GM19239 (cell line): ENCODE results near the gene AGAP1.
"Not testable (repeated sequence)": the region's sequence is repeated elsewhere in the genome, so short reads cannot be mapped to it uniquely, and the experiment has no call there.

Experiments used
- DNase-seq: peaks from one replicate; pipeline ENCODE4 v3.0.0; 2011; ENCODE audit warnings: low spot score; ENCODE audit not compliant: insufficient read length
- FAIRE-seq: peaks from 2 replicates; lab custom pipeline; 2011; peaks lifted over from hg19 to GRCh38; lab: Jason Lieb, UNC

Gene AGAP1

GRCh38 chr2:236046715-236047114 is 552.9 kb downstream of the AGAP1 start:
- FAIRE-seq (no peak), DNase-seq (no peak)

DNA sequence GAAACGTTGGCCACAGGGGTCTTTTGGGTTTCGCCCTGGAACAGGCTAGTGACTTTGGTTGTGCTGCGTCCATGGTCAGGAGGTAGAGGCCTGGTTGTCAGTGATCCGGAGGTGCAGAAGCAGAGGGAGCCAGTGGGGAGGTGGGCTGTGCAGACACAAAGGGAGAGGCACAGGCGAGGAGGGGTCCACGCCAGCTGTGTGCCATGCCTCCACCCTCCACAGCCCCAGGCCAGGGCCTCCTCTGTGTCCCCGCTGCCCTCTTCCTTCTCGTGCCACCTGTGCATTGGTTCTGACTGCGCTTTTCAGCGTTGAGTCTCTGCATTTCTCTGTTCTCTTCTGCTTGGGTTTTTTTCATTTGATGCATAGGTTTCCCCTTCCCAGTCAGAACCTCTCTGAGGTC is 553.3 kb downstream of the AGAP1 start:
- FAIRE-seq (no peak), DNase-seq (no peak)

- no peak for FAIRE-seq
- DNase-seq, result no peak
These were observed 554.2 kb downstream of the AGAP1 start for GRCh38 chr2:236047886-236048540.

- no peak for DNase-seq
These were observed 556.1 kb downstream of the AGAP1 start for GRCh38 chr2:236049981-236050380.

GRCh38 chr2:236051351-236051750 is 557.5 kb downstream of the AGAP1 start:
- no peak for DNase-seq
- FAIRE-seq, result no peak

More at GRCh38 chr2:236049981-236050380, 556.1 kb downstream of the AGAP1 start:
- FAIRE-seq, result no peak

DNA sequence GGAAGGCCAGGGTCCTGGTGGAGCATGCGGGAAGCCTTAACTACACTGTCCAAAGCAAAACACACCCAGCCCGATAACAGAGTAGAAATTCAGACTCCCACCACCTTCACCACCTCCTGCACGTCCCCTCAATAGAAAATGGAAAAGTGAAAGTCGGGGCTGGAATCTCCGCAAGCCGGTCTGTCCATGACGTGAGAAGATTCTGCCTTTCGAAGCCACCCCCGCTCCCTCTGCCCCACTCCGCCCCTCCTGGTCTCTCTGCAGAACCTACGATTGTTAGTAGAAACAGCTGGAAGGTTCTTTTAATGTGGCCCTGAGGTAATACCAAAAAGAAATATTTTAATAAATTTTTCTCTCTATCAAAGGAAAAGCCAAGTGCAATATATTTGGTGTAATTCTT is 558.0 kb downstream of the AGAP1 start:
- no peak for DNase-seq
- no peak for FAIRE-seq

GRCh38 chr2:236052206-236052605 is 558.4 kb downstream of the AGAP1 start:
- no peak for FAIRE-seq
- DNase-seq, result no peak

DNA sequence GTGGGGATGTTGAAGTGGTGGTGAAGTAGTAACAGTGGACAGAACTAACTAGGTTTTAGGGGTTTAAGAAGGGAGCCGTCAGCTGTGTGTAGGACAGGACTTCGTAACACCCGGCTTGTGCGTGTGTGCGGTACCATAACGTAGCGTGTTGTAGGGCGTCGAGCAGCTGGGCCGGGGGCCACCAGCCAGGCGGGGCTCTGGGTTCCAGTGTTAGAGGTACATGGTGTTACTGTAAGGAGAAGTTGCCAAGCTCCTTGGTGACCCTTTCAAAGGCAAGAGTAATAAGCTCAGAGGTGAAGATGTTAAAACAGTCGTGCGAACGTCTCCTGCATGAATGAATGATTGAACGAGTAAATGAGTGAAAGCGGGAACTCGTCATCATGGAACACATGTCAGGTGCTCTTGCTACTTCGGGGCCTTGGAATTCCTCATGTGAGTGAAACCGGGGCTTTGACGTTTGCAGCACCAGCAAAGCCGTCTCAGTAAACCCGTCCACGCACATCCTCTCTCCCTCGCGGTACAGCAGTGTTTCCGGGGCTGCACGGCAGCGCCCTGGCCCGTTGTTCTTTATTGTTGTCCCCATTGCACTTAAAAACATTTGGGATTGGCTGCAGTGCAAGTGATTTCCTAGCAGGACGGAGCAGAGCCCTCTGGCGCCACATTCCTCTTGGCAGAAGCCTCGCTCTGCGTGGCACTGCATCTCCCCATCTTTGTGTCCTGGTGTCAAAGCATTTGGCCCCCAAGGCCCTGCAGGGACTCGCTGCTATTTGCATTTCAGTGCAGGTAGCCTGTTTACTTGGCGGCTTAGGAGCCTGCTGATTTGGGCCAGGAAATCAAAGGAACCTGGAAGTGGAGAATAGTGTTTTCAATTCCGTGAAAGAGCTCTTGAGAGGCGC is 559.3 kb downstream of the AGAP1 start:
- no peak for DNase-seq
- FAIRE-seq, result no peak

DNA sequence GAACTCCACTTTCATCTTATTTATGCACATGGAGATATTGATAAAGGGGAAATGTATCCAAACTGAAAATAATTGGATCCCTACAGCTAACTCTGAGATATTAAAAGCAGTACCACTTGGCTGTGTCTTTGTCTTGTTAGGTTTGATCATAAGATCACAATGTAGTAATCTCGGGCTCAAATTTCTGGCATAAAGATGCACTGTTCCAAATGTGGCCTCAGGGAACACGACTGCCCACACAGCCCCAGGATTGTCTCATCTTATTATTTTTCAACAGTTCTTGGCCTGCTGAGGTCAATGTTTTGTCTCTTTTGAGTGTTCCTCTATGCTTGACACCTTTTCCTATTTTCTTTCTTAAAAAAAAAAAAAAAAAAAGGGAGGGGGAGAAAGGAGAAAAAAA is 560.3 kb downstream of the AGAP1 start:
- FAIRE-seq (no peak), DNase-seq (no peak)

DNA sequence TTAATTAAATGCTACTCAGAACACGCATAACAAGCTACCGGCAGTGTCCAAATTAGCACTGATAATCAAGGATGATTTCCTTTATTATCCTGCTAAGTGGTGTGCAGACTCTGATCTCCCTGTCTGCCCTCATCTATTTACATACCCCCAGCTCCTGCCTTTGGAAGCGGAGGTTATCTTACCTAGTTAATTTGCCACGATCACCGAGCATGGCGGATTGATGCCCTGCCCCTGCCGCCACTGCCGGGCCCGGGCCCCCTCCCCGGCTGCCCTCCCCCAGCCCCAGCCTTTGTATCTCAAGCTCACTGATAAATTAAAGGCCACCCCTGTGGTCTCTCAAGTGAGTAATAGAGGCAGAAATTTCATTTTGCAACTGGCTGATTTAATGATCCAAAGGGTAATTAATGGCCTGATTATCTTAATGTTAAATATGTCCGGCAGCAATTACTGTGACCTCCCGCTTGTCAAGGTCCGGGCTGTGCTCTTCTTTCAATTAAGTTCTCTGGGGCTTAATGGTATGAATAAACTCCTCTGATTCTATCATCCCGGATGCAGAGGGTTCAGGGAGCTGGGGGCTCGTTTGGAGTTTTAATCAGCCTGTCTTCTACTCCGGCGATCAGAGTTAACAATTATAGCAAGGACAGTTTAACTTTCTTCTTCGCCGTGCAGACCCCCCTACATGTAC is 560.9 kb downstream of the AGAP1 start:
- no peak for FAIRE-seq
- DNase-seq, result no peak

GRCh38 chr2:236055471-236055870 is 561.6 kb downstream of the AGAP1 start:
- FAIRE-seq (no peak), DNase-seq (no peak)

DNA sequence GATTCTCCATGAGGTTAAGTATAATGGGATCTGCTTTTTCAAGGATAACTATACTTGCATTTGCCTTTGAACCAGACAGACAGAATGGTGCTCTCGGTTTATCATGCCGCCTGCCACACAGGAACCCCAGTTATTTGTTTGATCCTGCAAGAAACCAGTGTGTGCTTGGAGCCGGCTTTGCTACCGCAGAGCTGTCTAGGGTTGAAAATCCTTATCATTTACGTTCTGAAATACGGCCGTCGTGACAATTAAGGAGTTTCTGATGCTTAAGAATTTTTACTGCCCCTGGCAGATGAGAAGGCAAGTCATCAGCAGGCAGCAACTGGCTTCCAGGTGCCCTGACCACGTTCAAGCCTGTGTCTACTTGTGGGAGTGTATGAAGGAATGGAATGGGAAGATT is 562.3 kb downstream of the AGAP1 start:
- DNase-seq, result no peak
- FAIRE-seq, result no peak

GRCh38 chr2:236057375-236057774 is 563.5 kb downstream of the AGAP1 start:
- FAIRE-seq (no peak), DNase-seq (no peak)

DNA sequence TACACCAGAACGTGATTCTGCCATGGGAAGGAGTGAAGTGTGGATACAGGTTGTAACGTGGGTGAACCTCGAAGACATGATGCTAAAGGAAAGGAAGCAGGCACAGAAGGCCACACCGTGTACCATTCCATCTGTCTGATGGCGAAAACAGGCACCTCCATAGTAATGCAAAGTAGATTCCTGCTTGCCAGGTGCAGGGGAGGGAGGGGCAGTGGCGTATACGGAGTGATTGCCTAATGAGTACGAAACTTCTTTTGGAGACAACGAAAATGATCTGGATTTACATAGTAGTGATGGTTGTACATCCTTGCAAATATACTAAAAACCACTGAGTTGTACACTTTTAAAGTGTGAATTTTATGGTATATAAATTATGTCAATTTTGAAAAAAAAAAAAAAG is 567.7 kb downstream of the AGAP1 start:
- FAIRE-seq (no peak), DNase-seq (no peak)

DNA sequence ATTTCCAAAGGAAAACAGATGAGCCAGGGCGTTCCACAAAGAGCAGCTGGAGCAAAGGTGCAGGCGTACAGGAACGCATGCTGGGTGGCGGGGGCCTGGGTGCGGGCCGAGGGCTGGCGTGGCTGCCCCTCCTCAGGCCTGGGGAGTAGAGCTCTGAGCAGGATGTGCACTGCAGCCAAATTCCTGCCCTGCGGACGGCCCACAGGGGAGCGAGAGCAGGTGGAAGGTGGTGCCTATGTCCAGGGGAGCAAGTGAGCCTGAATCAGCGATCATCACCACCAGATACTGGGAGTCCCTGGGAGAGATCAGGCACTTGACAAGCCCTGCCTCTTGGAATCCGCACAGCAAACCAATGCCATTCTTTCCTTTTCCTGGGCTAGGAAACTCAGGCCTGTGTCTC is 568.1 kb downstream of the AGAP1 start:
- FAIRE-seq, result no peak
- no peak for DNase-seq

DNA sequence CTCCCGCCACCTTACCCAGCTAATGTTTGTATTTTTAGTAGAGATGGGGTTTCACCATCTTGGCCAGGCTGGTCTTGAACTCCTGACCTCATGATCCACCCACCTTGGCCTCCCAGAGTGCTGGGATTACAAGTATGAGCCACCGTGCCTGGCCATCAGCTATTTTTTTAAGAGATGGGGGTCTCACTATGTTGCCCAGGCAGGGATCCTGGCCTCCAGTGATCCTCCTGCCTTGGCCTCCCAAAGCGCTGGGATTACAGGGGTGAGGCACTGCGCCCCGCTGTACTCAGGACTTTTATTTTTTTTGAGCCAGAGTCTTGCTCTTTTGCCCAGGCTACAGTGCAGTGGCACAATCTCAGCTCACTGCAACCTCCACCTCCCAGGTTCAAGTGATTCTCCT is 569.0 kb downstream of the AGAP1 start:
- not testable (repeated sequence) for DNase-seq, FAIRE-seq

DNA sequence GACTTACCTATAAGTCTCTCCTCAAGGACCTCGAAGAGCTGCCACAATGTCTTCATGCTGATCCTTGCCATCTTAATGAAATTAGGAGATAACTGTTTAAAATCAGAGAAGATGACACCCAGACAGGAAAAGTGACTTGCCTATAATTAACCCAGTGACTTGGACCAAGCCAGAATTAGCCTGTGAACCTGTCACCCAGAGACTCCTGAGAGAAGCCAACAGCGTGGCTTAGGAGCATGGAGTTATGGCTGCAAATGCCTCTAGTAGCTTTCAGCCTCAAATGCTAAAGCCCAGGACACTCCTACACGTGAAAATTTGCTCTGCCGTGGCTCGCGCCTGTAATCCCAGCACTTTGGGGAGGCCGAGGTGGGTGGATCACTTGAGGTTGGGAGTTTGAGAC is 570.2 kb downstream of the AGAP1 start:
- DNase-seq (no peak), FAIRE-seq (no peak)

- DNase-seq (no peak), FAIRE-seq (no peak)
These were observed 571.7 kb downstream of the AGAP1 start for GRCh38 chr2:236065314-236066160.

DNA sequence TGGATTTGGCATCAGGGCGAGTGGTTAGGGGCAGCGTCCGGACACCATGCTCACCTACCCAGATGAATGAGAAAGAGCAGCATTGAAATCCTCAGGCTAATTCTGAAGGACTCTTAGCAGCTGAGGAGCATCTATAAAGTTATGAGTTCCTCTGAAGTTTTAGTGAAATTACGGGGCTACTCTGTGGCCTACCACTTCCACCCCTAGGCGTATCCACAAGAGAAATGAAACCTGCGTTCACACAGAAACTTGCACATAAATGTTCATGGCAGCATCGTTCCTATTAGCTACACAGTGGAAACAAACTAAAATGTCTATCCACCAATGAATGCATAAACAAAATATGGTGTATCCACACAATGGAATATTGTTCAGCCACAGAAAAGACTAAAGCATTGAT is 576.4 kb downstream of the AGAP1 start:
- FAIRE-seq (no peak), DNase-seq (no peak)

DNA sequence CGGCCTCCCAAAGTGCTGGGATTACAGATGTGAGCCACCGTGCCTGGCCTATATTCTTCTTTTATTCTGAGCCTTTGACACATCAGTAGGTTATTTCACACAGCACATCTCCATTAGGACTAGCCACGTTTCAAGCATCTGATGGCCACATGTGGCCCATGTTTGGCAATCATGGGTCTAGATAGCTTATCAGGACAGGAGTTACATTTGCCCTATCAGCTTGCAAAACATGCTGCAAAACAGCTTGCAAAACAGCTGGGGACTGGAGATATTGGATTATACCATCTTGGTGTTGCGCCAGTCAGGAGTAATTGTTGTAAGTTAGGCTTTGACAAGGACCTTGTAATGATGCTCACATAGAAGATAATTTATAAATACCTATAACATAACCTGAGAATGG is 579.4 kb downstream of the AGAP1 start:
- FAIRE-seq, result no peak

More for the DNA sequence above, 579.4 kb downstream of the AGAP1 start:
- DNase-seq, result no peak
